Measurements from ENCODE around the gene ADCY4.

ADCY4 gene

DNA sequence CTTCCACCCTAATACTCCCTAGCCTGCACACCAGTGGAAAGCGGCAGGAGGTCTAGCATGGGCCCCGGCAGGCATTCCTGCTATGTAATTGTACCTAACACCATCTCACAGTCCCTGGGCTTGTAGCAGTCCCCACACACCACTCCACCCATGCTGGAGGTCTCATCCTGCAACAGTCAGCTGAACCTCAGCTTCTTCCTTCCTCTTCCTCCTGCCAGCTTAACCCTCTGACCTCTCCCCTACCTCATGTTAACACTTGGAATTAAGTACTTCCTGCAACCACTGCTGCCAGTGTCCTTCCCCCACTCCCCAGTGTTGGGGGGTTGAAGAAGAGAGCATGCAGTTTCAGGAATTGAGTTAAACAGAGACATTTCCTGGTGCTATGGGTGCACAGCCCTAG, 7.6 kb downstream of the ADCY4 start:
- no peaks in the 10 kb centered on the region for H3K36me3 ChIP-seq (ENCODE audit: control insufficient read depth, insufficient read depth, low read length)
- H3K4me1 ChIP-seq (ENCODE audit: control insufficient read depth, insufficient read depth, low read length, poor library complexity, severe bottlenecking), result peaks cover 12% of the 10 kb centered on the region
- H3K27ac ChIP-seq (ENCODE audit: low read depth, low read length, severe bottlenecking), result no peak overlapping the region
- H3K9me3 ChIP-seq (ENCODE audit: control insufficient read depth, low read length), result no peaks in the 10 kb centered on the region
- H3K4me3 ChIP-seq (ENCODE audit: extremely low read depth, insufficient read depth, low read length, poor library complexity, severe bottlenecking), result no peak overlapping the region
- 86 to 91% methylated on average over 2 of the region's 2 CpGs for WGBS, 2 experiments (ENCODE audit: insufficient coverage in 2 of 2)

DNA sequence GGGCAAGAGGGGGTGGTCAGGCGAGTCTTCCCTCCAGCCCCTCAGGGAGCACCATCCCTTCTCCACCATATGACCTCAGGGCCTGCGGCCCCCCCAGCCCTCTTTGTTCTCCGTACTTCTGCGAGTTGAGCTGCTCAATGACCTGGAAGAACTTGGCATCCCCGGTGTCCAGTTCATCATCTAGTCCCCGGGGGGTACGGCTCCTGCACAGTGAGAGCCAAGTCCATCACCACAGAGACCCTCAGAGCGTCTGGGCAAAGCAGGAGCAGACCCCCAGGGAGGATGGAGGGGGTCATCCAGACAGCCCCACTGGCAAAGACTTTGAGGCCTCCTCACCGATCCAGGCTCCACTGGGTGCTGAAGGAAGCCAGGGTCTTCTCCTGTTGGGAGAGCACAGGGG, 8.9 kb downstream of the ADCY4 start:
- Histone ChIP-seq H3K4me3 (ENCODE audit: extremely low read depth, insufficient read depth, low read length, poor library complexity, severe bottlenecking) (no peak overlapping the region), H3K9me3 (ENCODE audit: control insufficient read depth, low read length) (no peaks in the 10 kb centered on the region), H3K4me1 (ENCODE audit: control insufficient read depth, insufficient read depth, low read length, poor library complexity, severe bottlenecking) (peaks cover 20% of the 10 kb centered on the region), H3K27ac (ENCODE audit: low read depth, low read length, severe bottlenecking) (no peak overlapping the region), H3K36me3 (ENCODE audit: control insufficient read depth, insufficient read depth, low read length) (no peaks in the 10 kb centered on the region)
- 89 to 90% methylated on average over 7 to 8 of the region's 9 CpGs for WGBS, 2 experiments (ENCODE audit: insufficient coverage in 2 of 2)

DNA sequence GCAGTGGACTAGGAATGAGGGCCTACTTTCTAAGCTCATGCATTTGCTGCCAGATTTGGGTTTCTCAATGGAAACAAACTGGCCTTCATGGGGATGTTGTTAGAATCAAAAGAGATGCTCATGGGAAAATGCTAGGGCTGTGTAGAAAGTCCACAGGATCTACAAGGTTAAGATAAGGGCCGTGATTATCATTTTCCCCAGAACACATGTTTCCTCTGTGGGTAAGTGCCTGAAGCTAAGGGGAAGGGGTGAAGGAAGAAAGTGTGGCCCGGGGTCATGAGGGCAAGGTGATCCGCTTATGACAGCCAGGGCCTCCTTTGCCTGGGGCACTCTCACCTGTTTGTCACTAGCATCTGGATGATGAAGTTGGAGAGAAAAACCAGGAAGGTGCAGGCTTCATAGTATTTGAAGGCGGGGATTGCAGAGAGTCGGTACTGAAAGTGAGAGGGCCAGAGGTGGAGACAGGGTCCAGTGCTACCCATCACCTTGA, 9.8 kb downstream of the ADCY4 start:
- H3K4me1 ChIP-seq (ENCODE audit: control insufficient read depth, insufficient read depth, low read length, poor library complexity, severe bottlenecking), result peaks cover 20% of the 10 kb centered on the region
- H3K9me3 ChIP-seq (ENCODE audit: control insufficient read depth, low read length), result no peaks in the 10 kb centered on the region
- H3K27ac ChIP-seq (ENCODE audit: low read depth, low read length, severe bottlenecking), result no peak overlapping the region
- WGBS, 2 experiments (ENCODE audit: insufficient coverage in 2 of 2), result 91 to 92% methylated on average over 4 to 5 of the region's 5 CpGs
- no peak overlapping the region for H3K4me3 ChIP-seq (ENCODE audit: extremely low read depth, insufficient read depth, low read length, poor library complexity, severe bottlenecking)
- no peaks in the 10 kb centered on the region for H3K36me3 ChIP-seq (ENCODE audit: control insufficient read depth, insufficient read depth, low read length)

DNA sequence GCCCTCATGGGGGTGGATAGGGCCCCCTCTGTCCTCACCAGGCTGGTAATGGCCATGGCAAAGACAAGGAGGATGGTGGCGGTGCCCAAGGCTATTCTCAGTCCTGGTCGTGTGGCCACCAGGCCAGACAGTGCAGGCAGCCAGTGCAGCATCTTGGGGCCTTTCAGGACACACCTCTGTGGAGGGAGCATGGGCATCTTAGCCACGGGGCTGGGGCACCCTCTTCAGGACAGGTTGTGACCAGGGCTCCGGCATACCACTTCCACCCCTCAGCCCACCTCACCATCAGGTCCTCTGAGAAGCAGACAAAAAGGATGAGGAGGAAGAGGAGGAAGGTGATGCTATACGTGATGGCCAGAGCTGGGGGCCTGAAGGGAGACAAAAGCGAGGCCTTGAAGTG, 10.8 kb downstream of the ADCY4 start:
- 80 to 93% methylated on average over 4 of the region's 6 CpGs for WGBS, 2 experiments (ENCODE audit: insufficient coverage in 2 of 2)
- H3K4me3 ChIP-seq (ENCODE audit: extremely low read depth, insufficient read depth, low read length, poor library complexity, severe bottlenecking), result no peak overlapping the region

DNA sequence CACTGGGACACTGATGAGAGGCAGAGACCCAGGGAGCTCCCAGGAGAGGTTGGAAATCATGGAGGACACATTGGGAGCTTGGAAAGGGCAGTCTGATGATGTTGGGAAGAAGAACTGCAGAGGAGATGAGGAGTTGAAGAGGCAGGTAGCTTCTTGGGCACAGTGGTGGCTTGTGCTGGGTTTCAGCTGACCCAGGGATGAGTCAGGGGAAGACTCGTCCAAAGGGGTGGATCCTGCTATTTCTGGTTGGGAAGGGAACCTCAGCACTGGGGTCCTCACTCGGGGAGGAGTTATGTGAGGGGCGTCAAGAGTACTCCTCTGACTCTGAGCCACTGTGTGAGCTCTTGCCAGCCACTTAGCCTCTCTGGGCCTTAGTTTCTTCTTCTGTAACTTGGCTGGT, 11.5 kb downstream of the ADCY4 start:
- H3K4me3 ChIP-seq (ENCODE audit: extremely low read depth, insufficient read depth, low read length, poor library complexity, severe bottlenecking), result no peak overlapping the region
- 71 to 79% methylated on average over 1 to 3 of the region's 3 CpGs for WGBS, 2 experiments (ENCODE audit: insufficient coverage in 2 of 2)
- no peak overlapping the region for H3K27ac ChIP-seq (ENCODE audit: low read depth, low read length, severe bottlenecking)
- H3K36me3 ChIP-seq (ENCODE audit: control insufficient read depth, insufficient read depth, low read length), result no peaks in the 10 kb centered on the region
- peaks cover 20% of the 10 kb centered on the region for H3K4me1 ChIP-seq (ENCODE audit: control insufficient read depth, insufficient read depth, low read length, poor library complexity, severe bottlenecking)
- no peaks in the 10 kb centered on the region for H3K9me3 ChIP-seq (ENCODE audit: control insufficient read depth, low read length)

More for the DNA sequence above, 10.8 kb downstream of the ADCY4 start:
- Histone ChIP-seq H3K4me1 (ENCODE audit: control insufficient read depth, insufficient read depth, low read length, poor library complexity, severe bottlenecking) (peaks cover 20% of the 10 kb centered on the region), H3K9me3 (ENCODE audit: control insufficient read depth, low read length) (no peaks in the 10 kb centered on the region), H3K36me3 (ENCODE audit: control insufficient read depth, insufficient read depth, low read length) (no peaks in the 10 kb centered on the region), H3K27ac (ENCODE audit: low read depth, low read length, severe bottlenecking) (no peak overlapping the region)

DNA sequence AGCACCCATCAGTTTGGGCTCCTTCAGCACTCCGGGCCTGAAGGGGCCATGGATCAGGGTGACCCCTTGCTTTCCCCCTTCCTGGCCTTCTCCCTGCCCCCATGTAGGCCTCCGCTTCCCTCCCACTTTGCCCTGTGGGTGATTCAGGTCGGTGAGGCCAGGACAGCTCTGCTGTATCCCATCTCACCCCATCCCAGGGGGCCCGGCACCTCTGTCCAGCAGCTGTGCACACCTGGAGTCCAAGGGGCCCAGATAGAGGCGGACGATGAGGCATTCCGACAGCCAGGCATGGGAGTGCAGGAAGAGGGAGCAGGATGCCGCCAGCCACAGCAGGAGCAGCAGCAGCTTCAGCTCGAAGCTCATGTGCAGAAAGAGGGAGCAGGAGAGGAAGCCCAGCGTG, 12.2 kb downstream of the ADCY4 start:
- Histone ChIP-seq H3K36me3 (ENCODE audit: control insufficient read depth, insufficient read depth, low read length) (no peaks in the 10 kb centered on the region), H3K4me1 (ENCODE audit: control insufficient read depth, insufficient read depth, low read length, poor library complexity, severe bottlenecking) (peaks cover 20% of the 10 kb centered on the region), H3K9me3 (ENCODE audit: control insufficient read depth, low read length) (no peaks in the 10 kb centered on the region), H3K4me3 (ENCODE audit: extremely low read depth, insufficient read depth, low read length, poor library complexity, severe bottlenecking) (no peak overlapping the region), H3K27ac (ENCODE audit: low read depth, low read length, severe bottlenecking) (no peak overlapping the region)
- 92 to 97% methylated on average over 7 to 8 of the region's 10 CpGs for WGBS, 2 experiments (ENCODE audit: insufficient coverage in 2 of 2)

DNA sequence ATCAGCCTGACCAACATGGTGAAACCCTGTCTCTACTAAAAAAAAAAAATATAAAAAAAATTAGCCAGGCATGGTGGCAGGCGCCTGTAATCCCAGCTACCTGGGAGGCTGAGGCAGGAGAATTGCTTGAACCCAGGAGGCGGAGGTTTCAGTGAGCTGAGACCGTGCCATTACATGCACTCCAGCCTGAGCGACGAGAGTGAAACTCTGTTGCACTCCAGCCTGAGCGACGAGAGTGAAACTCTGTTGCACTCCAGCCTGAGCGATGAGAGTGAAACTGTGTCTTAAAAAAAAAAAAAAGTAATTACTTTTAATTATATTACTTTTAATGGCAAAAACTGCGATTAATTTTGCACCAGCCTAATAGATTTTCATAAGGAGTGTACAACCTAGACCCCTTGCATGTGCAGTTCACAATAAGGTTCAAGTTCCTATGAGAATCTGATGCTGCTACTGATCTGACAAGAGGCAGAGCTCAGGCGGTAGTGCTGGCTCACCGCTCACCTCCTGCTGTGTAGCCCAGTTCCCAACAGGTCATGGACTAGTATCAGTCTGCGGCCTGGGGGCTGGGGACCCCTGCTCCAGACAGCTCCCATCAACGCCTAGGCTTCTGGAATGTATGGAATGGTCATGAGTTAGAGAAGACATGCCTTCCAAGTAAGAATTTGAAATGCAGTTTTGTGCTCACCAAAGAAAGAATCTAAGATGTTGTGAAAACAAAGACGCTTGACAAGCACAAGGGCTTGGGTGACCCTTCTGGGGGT, 13.5 kb downstream of the ADCY4 start:
- no peaks in the 10 kb centered on the region for H3K9me3 ChIP-seq (ENCODE audit: control insufficient read depth, low read length)
- no peaks in the 10 kb centered on the region for H3K36me3 ChIP-seq (ENCODE audit: control insufficient read depth, insufficient read depth, low read length)
- no peak overlapping the region for H3K27ac ChIP-seq (ENCODE audit: low read depth, low read length, severe bottlenecking)
- 78 to 83% methylated on average over 9 of the region's 14 CpGs for WGBS, 2 experiments (ENCODE audit: insufficient coverage in 2 of 2)
- H3K4me1 ChIP-seq (ENCODE audit: control insufficient read depth, insufficient read depth, low read length, poor library complexity, severe bottlenecking), result peaks cover 26% of the 10 kb centered on the region
- H3K4me3 ChIP-seq (ENCODE audit: extremely low read depth, insufficient read depth, low read length, poor library complexity, severe bottlenecking), result no peak overlapping the region

DNA sequence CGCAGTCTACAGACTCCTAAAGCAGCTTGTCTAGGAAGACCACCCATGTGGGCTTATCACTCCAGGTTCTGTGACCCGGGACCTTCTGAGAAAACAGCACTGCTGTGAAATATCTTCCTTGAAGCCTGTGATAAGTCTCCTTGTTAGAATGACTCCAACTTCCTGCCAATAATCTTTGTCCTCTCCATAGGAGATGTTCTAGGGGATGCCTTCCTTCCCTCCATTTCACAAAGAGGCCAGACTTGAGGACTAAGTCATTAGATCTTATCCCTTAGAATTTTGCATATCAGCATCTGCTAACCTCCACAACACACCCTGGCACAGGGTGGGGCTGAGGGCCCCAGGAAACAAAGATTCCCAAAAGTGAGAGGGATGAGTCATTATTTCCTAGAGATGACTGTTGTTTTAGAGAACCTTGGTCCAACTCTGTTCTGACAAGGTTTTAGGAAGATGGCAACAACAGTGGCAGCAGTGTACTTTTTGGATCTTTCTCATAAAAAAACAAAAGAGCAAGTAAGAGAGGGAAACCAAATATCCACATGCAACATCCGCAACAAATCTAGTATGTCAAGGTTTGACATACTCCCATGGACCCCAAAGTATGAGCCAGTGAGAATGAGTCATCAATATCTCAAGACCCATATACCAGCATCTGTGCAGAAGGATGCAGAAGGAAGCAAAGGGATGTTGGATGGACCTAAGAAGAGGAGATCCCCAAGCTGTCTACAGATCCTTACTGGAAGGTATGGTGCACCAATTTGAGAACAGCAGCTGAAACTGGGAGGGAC, 17.5 kb downstream of the ADCY4 start:
- WGBS, 2 experiments (ENCODE audit: insufficient coverage in 2 of 2), result 78 to 83% methylated on average over 2 to 3 of the region's 3 CpGs

DNA sequence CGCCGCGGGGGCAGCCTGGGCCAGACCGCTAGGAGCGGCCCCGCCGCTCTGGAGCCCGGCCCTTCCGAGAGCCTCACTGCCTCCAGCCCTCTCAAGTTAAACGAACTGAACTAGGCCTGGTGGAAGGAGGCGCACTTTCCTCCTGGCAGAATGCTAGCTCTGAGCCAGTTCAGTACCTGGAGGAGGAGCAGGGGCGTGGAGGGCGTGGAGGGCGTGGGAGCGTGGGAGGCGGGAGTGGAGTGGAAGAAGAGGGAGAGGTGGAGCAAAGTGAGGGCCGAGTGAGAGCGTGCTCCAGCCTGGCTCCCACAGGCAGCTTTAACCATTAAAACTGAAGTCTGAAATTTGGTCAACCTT, 18.3 kb downstream of the ADCY4 start:
- H3K4me1 ChIP-seq (ENCODE audit: control insufficient read depth, insufficient read depth, low read length, poor library complexity, severe bottlenecking), result peaks cover 15% of the 10 kb centered on the region
- WGBS, 2 experiments (ENCODE audit: insufficient coverage in 2 of 2), result 92 to 94% methylated on average over 13 to 18 of the region's 18 CpGs
- no peaks in the 10 kb centered on the region for H3K9me3 ChIP-seq (ENCODE audit: control insufficient read depth, low read length)
- H3K27ac ChIP-seq (ENCODE audit: low read depth, low read length, severe bottlenecking), result no peak overlapping the region
- H3K4me3 ChIP-seq (ENCODE audit: extremely low read depth, insufficient read depth, low read length, poor library complexity, severe bottlenecking), result no peak overlapping the region
- H3K36me3 ChIP-seq (ENCODE audit: control insufficient read depth, insufficient read depth, low read length), result peaks cover 17% of the 10 kb centered on the region

More for the DNA sequence above, 17.5 kb downstream of the ADCY4 start:
- Histone ChIP-seq H3K4me3 (ENCODE audit: extremely low read depth, insufficient read depth, low read length, poor library complexity, severe bottlenecking) (no peak overlapping the region), H3K9me3 (ENCODE audit: control insufficient read depth, low read length) (no peaks in the 10 kb centered on the region), H3K27ac (ENCODE audit: low read depth, low read length, severe bottlenecking) (peak overlapping the region; percentile 6), H3K4me1 (ENCODE audit: control insufficient read depth, insufficient read depth, low read length, poor library complexity, severe bottlenecking) (peaks cover 22% of the 10 kb centered on the region), H3K36me3 (ENCODE audit: control insufficient read depth, insufficient read depth, low read length) (peaks cover 12% of the 10 kb centered on the region)

DNA sequence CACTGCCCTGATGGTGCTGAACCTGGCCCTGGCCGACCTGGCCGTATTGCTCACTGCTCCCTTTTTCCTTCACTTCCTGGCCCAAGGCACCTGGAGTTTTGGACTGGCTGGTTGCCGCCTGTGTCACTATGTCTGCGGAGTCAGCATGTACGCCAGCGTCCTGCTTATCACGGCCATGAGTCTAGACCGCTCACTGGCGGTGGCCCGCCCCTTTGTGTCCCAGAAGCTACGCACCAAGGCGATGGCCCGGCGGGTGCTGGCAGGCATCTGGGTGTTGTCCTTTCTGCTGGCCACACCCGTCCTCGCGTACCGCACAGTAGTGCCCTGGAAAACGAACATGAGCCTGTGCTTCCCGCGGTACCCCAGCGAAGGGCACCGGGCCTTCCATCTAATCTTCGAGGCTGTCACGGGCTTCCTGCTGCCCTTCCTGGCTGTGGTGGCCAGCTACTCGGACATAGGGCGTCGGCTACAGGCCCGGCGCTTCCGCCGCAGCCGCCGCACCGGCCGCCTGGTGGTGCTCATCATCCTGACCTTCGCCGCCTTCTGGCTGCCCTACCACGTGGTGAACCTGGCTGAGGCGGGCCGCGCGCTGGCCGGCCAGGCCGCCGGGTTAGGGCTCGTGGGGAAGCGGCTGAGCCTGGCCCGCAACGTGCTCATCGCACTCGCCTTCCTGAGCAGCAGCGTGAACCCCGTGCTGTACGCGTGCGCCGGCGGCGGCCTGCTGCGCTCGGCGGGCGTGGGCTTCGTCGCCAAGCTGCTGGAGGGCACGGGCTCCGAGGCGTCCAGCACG, 18.9 kb downstream of the ADCY4 start:
- peaks cover 10% of the 10 kb centered on the region for H3K4me1 ChIP-seq (ENCODE audit: control insufficient read depth, insufficient read depth, low read length, poor library complexity, severe bottlenecking)
- no peak overlapping the region for H3K4me3 ChIP-seq (ENCODE audit: extremely low read depth, insufficient read depth, low read length, poor library complexity, severe bottlenecking)
- WGBS, 2 experiments (ENCODE audit: insufficient coverage in 2 of 2), result 96% methylated on average over 69 to 70 of the region's 70 CpGs
- peaks cover 21% of the 10 kb centered on the region for H3K36me3 ChIP-seq (ENCODE audit: control insufficient read depth, insufficient read depth, low read length)
- no peaks in the 10 kb centered on the region for H3K9me3 ChIP-seq (ENCODE audit: control insufficient read depth, low read length)
- no peak overlapping the region for H3K27ac ChIP-seq (ENCODE audit: low read depth, low read length, severe bottlenecking)

Data from mesodermal cell (in vitro differentiated cells).